Measurements from ENCODE around the gene UBR4.

The UBR4 gene

GRCh38 chr1:19036813-19037605, 173.1 kb downstream of the UBR4 start:
- no peak for DNase-seq (ENCODE audit: low read depth in 2 of 2)

- DNase-seq (ENCODE audit: low read depth in 2 of 2) = no peak
These were observed 173.8 kb downstream of the UBR4 start for GRCh38 chr1:19036041-19036812.

GRCh38 chr1:19035377-19036040, 174.6 kb downstream of the UBR4 start:
- no peak for DNase-seq (ENCODE audit: low read depth in 2 of 2)

- no peak for DNase-seq (ENCODE audit: low read depth in 2 of 2)
These were observed 175.3 kb downstream of the UBR4 start for GRCh38 chr1:19034721-19035120.

GRCh38 chr1:19033926-19034680, 176.0 kb downstream of the UBR4 start:
- no peak for DNase-seq (ENCODE audit: low read depth in 2 of 2)

- DNase-seq (ENCODE audit: low read depth in 2 of 2) = no peak
These were observed 176.6 kb downstream of the UBR4 start for GRCh38 chr1:19033515-19033839.

- no peak for DNase-seq (ENCODE audit: low read depth in 2 of 2)
These were observed 177.2 kb downstream of the UBR4 start for GRCh38 chr1:19032701-19033514.

GRCh38 chr1:19032413-19032695, 177.7 kb downstream of the UBR4 start:
- DNase-seq (ENCODE audit: low read depth in 2 of 2) = no peak

GRCh38 chr1:19029191-19030085, 180.6 kb downstream of the UBR4 start:
- DNase-seq (ENCODE audit: low read depth in 2 of 2) = no peak

- no peak for DNase-seq (ENCODE audit: low read depth in 2 of 2)
These were observed 181.4 kb downstream of the UBR4 start for GRCh38 chr1:19028546-19029129.

GRCh38 chr1:19028110-19028509, 182.0 kb downstream of the UBR4 start:
- DNase-seq (ENCODE audit: low read depth in 2 of 2) = no peak

Measured in stimulated activated CD4-positive, alpha-beta T cell treated with anti-CD3 and anti-CD28 coated beads, Interleukin-12 subunit alpha, Interleukin-12 subunit beta, amount 100 ng/mL, for 24 hours (primary cell).